ENCODE measurements around the gene RAD51B. TPM values are rescaled to one million over a fixed set of nuclear protein-coding genes. Genes with fewer than 3 reads are reported as not detected.

The RAD51B gene
- total and polyA plus RNA-seq, 9 of the 15 experiments (the other 6 are each of a cell fraction or from before 2014, with no cell fraction given): 8.5 to 17.3 (median 11.3) TPM

DNA sequence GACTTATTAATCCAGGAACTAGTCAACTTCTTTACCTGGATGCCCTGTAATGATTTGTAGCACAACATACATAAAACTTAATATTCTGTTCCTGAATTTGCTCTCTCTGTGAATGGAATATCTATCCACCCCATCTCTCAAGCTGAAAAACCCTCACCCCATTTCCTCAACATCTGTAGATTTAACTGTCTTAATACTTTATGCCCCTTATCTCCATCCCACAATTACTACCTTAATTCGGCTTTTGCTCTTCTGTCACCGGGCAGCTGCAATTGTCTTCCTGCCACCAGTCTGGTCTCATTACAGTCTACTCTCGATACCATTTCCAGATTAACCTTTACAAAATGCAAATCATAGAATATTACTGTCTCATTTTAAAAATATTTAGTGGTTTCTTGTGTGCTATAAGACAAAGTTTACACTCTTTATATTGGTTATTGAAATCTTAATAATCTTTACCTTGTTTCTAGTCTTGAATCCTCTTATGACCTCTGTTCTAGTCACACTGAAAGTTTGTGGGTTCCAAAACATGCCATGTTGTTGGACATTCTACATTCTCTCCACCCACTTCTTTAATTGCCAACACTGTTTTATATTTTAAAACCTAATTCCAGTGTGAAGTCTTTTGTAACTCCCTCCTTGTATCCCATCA is 347.3 kb downstream of the RAD51B start (continued):
- TF ChIP-seq, protein P1, sequence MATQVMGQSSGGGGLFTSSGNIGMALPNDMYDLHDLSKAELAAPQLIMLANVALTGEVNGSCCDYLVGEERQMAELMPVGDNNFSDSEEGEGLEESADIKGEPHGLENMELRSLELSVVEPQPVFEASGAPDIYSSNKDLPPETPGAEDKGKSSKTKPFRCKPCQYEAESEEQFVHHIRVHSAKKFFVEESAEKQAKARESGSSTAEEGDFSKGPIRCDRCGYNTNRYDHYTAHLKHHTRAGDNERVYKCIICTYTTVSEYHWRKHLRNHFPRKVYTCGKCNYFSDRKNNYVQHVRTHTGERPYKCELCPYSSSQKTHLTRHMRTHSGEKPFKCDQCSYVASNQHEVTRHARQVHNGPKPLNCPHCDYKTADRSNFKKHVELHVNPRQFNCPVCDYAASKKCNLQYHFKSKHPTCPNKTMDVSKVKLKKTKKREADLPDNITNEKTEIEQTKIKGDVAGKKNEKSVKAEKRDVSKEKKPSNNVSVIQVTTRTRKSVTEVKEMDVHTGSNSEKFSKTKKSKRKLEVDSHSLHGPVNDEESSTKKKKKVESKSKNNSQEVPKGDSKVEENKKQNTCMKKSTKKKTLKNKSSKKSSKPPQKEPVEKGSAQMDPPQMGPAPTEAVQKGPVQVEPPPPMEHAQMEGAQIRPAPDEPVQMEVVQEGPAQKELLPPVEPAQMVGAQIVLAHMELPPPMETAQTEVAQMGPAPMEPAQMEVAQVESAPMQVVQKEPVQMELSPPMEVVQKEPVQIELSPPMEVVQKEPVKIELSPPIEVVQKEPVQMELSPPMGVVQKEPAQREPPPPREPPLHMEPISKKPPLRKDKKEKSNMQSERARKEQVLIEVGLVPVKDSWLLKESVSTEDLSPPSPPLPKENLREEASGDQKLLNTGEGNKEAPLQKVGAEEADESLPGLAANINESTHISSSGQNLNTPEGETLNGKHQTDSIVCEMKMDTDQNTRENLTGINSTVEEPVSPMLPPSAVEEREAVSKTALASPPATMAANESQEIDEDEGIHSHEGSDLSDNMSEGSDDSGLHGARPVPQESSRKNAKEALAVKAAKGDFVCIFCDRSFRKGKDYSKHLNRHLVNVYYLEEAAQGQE (IDR thresholded peaks at IDR 0.05; ENCODE audit: borderline replicate concordance): no peak
- TF ChIP-seq, protein P1 (CRISPR knock-in tag; IDR thresholded peaks at IDR 0.05; ENCODE audit: low read depth): no peak

Data from K562 (cell line).